ENCODE data around the gene PLEKHF1. TPM values are rescaled to one million over a fixed set of nuclear protein-coding genes. Genes with fewer than 3 reads are reported as not detected.
"Not testable (repeated sequence)": the region's sequence is repeated elsewhere in the genome, so short reads cannot be mapped to it uniquely, and the experiment has no call there.

Gene PLEKHF1
- total RNA-seq, 1 donor from 2014 or later: 3.6 TPM

- DNase-seq (ENCODE audit: low read depth in 2 of 2): no peak
These were observed 1.2 kb upstream of the PLEKHF1 start for GRCh38 chr19:29663861-29664752.

- DNase-seq (ENCODE audit: low read depth in 2 of 2): no peak
These were observed 477 bp upstream of the PLEKHF1 start for GRCh38 chr19:29664753-29665214.

- peak; percentile 41 to 53 for DNase-seq (ENCODE audit: low read depth in 2 of 2)
These were observed 741 bp downstream of the PLEKHF1 start for GRCh38 chr19:29665826-29666577.

GRCh38 chr19:29666578-29667386 lies 1.5 kb downstream of the PLEKHF1 start:
- DNase-seq (ENCODE audit: low read depth in 2 of 2): peak; percentile 51 to 80

- DNase-seq (ENCODE audit: low read depth in 2 of 2): no peak
These were observed 2.1 kb downstream of the PLEKHF1 start for GRCh38 chr19:29667387-29667783.

- peak in 1 of 2 donors; percentile 12 for DNase-seq (ENCODE audit: low read depth in 2 of 2)
These were observed 2.7 kb downstream of the PLEKHF1 start for GRCh38 chr19:29667901-29668341.

GRCh38 chr19:29668746-29669609 lies 3.7 kb downstream of the PLEKHF1 start:
- no peak for DNase-seq (ENCODE audit: low read depth in 2 of 2)

GRCh38 chr19:29670255-29670654 lies 5.0 kb downstream of the PLEKHF1 start:
- DNase-seq (ENCODE audit: low read depth in 2 of 2): no peak

- DNase-seq (ENCODE audit: low read depth in 2 of 2): not testable (repeated sequence)
These were observed 5.7 kb downstream of the PLEKHF1 start for GRCh38 chr19:29671026-29671392.

- peak; percentile 59 to 78 for DNase-seq (ENCODE audit: low read depth in 2 of 2)
These were observed 6.3 kb downstream of the PLEKHF1 start for GRCh38 chr19:29671393-29672160.

GRCh38 chr19:29672319-29672932 lies 7.2 kb downstream of the PLEKHF1 start:
- DNase-seq (ENCODE audit: low read depth in 2 of 2): no peak

GRCh38 chr19:29672933-29673336 lies 7.7 kb downstream of the PLEKHF1 start:
- DNase-seq (ENCODE audit: low read depth in 2 of 2): no peak

GRCh38 chr19:29673451-29674371 lies 8.4 kb downstream of the PLEKHF1 start:
- DNase-seq (ENCODE audit: low read depth in 2 of 2): no peak

GRCh38 chr19:29674374-29675119 lies 9.3 kb downstream of the PLEKHF1 start:
- DNase-seq (ENCODE audit: low read depth in 2 of 2): no peak

- no peak for DNase-seq (ENCODE audit: low read depth in 2 of 2)
These were observed 9.9 kb downstream of the PLEKHF1 start for GRCh38 chr19:29675120-29675649.

- no peak for DNase-seq (ENCODE audit: low read depth in 2 of 2)
These were observed 10.5 kb downstream of the PLEKHF1 start for GRCh38 chr19:29675650-29676186.

- no peak for DNase-seq (ENCODE audit: low read depth in 2 of 2)
These were observed 11.3 kb downstream of the PLEKHF1 start for GRCh38 chr19:29676586-29676985.
